ENCODE results near the gene GRID1. TPM values are rescaled to one million over a fixed set of nuclear protein-coding genes. Genes with fewer than 3 reads are reported as not detected.

Gene GRID1
- total and polyA plus RNA-seq, 11 donors: 0.69 to 3.4 (median 1.6) TPM

DNA sequence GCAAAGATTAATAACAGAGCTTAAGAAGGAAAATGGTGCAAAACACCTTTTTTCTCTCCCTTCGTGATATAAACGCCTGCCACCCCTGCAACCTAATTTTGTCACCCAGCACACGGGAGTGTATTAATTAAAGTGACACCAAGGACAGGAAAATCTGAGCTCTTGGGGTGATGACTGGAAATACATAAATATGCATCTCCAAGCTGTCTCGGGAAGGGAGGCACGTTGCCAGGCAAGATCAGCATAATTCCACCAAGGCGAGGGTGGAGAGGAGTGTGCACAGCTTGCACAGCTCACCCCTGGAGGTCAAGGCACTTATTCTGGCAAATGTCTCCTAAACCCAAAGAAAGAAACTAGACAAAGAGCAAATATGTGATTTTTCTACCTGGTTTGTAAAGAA is 700.9 kb downstream of the GRID1 start:
- no peak for ATAC-seq
- DNase-seq: no peak
- intact Hi-C loops (cut with DNase I): no loop called here
- no peak for TF ChIP-seq POLR2A (IDR thresholded peaks at IDR 0.05)
- TF ChIP-seq, protein P1, sequence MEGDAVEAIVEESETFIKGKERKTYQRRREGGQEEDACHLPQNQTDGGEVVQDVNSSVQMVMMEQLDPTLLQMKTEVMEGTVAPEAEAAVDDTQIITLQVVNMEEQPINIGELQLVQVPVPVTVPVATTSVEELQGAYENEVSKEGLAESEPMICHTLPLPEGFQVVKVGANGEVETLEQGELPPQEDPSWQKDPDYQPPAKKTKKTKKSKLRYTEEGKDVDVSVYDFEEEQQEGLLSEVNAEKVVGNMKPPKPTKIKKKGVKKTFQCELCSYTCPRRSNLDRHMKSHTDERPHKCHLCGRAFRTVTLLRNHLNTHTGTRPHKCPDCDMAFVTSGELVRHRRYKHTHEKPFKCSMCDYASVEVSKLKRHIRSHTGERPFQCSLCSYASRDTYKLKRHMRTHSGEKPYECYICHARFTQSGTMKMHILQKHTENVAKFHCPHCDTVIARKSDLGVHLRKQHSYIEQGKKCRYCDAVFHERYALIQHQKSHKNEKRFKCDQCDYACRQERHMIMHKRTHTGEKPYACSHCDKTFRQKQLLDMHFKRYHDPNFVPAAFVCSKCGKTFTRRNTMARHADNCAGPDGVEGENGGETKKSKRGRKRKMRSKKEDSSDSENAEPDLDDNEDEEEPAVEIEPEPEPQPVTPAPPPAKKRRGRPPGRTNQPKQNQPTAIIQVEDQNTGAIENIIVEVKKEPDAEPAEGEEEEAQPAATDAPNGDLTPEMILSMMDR (IDR thresholded peaks at IDR 0.05): no peak
- H3K4me1 ChIP-seq: no peaks in the 10 kb centered on the region
- no peaks in the 10 kb centered on the region for H3K36me3 ChIP-seq
- no peak overlapping the region for H3K4me3 ChIP-seq
- H3K27ac ChIP-seq: no peak overlapping the region
- 65 to 82% (median 77%) methylated on average over 6 of the region's 6 CpGs for WGBS, 4 donors
- H3K27me3 ChIP-seq: no peaks in the 10 kb centered on the region
- H3K9me3 ChIP-seq: no peaks in the 10 kb centered on the region

DNA sequence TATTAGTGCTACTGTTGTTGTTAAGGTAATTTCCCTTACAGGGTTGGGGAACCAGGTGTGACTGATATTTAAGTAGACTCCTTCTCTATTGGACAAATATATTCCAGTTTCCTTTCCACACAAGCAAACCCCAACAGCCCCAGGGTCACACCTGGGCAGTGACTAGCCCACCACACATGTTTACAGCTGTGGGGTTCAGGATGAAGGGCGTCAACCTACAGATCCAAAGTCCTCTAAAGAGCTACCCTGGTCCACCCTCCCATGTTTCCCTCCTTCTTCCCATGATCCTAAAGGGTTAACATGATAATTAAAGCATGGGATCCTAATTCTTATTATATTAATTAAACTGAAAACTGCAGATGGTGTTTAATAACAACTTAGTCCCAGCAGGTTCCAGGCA is 701.5 kb downstream of the GRID1 start:
- WGBS, 4 donors: 86 to 95% (median 89%) methylated on average over 1 of the region's 1 CpG

DNA sequence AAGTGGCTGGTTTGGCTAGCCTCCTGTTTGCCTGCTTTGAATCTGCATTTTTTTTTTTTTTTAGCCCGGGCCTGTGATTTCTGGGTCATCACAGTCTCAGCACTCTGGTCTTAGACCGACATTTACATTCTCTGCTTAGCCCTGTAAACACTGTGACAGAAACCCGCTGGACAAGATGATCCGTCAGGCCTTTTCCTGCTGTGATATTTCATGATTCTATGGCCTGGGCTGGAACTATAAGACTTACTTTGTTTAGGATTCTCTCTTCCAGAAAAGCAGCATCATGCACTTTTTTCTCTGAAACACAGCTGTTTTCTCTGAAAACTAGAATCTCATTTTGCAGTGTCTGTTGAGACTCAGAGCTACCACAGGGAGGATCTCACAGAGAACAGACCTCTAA is 705.5 kb downstream of the GRID1 start:
- Histone ChIP-seq H3K9me3 (no peaks in the 10 kb centered on the region), H3K27ac (no peak overlapping the region), H3K36me3 (no peaks in the 10 kb centered on the region), H3K4me1 (peaks cover 0 to 10% (median 0%) of the 10 kb centered on the region in 12 donors), H3K4me3 (no peak overlapping the region), H3K27me3 (no peaks in the 10 kb centered on the region)
- 52 to 77% (median 71%) methylated on average over 4 of the region's 4 CpGs for WGBS, 4 donors
- DNase-seq: no peak
- intact Hi-C loops (cut with DNase I): no loop called here
- TF ChIP-seq, protein P1 (IDR thresholded peaks at IDR 0.05): no peak
- TF ChIP-seq POLR2A (IDR thresholded peaks at IDR 0.05): no peak
- no peak for ATAC-seq

More for the DNA sequence above, 701.5 kb downstream of the GRID1 start:
- Histone ChIP-seq H3K27ac (no peak overlapping the region), H3K36me3 (no peaks in the 10 kb centered on the region), H3K9me3 (no peaks in the 10 kb centered on the region), H3K4me3 (no peak overlapping the region), H3K4me1 (no peaks in the 10 kb centered on the region), H3K27me3 (no peaks in the 10 kb centered on the region)
- intact Hi-C loops (cut with DNase I): no loop called here
- DNase-seq (no peak), ATAC-seq (no peak)
- TF ChIP-seq POLR2A (IDR thresholded peaks at IDR 0.05): no peak
- TF ChIP-seq, protein P1 (IDR thresholded peaks at IDR 0.05): no peak

DNA sequence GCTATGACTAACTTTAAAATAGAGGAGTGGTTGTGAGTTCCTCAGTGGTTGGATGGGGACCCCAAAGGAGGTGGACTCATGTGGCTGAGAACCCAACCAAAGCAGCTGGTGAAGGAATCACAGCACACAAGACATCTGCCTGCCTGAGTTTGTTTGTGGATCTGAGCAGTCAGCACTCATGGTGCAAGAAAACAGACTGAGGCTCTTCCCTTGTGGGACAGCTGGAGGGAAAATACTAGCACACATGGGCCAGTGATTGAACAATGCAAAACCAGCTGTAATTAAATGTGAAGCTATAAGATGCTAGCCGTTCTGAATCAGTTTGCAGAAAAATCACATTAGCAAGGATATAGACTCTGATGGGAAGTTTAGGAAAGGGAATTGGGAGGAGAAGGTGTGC is 707.3 kb downstream of the GRID1 start:
- intact Hi-C loops (cut with DNase I): no loop called here

More for the DNA sequence above, 707.3 kb downstream of the GRID1 start:
- no peak overlapping the region for H3K4me3 ChIP-seq
- H3K36me3 ChIP-seq: no peaks in the 10 kb centered on the region
- DNase-seq (no peak), ATAC-seq (no peak)
- 81 to 90% (median 85%) methylated on average over 1 of the region's 1 CpG for WGBS, 4 donors
- no peak overlapping the region for H3K27ac ChIP-seq
- H3K4me1 ChIP-seq: peaks cover 0 to 10% (median 0%) of the 10 kb centered on the region in 12 donors
- no peaks in the 10 kb centered on the region for H3K9me3 ChIP-seq
- no peaks in the 10 kb centered on the region for H3K27me3 ChIP-seq
- TF ChIP-seq, protein P1 (IDR thresholded peaks at IDR 0.05): no peak
- TF ChIP-seq POLR2A (IDR thresholded peaks at IDR 0.05): no peak
